HG03460 (cell line): Measurements from ENCODE around the gene SLC2A3.
"Not testable (repeated sequence)": the region's sequence is repeated elsewhere in the genome, so short reads cannot be mapped to it uniquely, and the experiment has no call there.

Experiments
- ATAC-seq: cut with Tn5 transposase; IDR thresholded peaks from one replicate; pipeline ENCODE4 v1.9.1; 2021; ENCODE audit not compliant: unreplicated experiment

SLC2A3 gene

DNA sequence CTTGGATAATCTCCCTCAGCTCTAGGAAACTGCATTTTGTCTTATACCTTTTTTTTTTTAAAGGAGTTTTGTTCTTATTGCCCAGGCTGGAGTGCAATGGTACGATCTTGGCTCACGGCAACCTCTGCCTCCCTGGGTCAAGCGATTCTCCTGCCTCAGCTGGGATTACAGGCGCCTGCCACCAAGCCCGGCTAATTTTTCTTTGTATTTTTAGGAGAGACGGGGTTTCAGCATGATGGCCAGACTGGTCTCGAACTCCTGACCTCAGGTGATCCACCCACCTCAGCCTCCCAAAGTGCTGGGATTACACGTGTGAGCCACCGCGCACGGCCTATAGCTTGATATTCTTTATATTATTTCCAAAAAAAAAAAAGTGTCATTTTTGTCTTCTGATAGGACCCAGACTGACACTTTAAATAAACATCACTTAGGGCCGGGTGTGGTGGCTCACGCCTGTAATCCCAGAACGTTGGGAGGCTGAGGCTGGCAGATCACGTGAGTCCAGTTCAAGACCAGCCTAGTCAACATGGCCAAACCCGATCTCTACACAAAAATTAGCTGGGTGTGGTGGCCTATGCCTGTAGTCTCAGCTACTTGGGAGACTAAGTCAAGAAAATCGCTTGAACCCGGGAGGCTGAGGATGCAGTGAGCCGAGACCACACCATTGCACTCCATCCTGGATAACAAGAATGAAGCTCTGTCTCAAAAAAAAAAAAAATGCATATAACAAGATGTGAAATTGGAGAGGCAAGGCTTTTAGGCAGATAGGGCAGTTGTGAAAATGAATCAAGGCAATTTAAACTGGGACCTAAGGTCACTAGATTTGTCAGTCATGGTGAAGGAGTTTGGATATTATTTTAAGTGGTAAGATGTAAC lies 18.4 kb downstream of the SLC2A3 start:
- no peak for ATAC-seq

DNA sequence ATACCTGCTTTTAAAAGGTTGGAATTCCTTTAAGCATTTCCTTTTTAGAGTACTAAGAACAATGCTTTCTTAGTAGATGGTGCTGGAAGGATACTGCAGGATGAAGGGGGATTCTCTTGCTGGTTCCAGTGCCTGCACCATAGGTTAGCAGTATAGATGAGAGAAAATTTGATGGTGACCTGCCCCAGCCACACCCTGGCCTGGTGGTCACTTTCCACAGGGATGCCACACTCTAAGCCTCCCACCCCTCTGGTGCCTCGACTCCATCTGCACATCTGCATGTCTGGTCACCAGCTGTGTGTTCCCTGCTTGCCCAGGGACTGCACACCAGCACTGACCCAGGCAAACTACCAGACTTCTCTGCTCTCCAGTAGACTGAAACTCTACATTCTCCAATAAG lies 19.1 kb downstream of the SLC2A3 start:
- ATAC-seq: no peak

DNA sequence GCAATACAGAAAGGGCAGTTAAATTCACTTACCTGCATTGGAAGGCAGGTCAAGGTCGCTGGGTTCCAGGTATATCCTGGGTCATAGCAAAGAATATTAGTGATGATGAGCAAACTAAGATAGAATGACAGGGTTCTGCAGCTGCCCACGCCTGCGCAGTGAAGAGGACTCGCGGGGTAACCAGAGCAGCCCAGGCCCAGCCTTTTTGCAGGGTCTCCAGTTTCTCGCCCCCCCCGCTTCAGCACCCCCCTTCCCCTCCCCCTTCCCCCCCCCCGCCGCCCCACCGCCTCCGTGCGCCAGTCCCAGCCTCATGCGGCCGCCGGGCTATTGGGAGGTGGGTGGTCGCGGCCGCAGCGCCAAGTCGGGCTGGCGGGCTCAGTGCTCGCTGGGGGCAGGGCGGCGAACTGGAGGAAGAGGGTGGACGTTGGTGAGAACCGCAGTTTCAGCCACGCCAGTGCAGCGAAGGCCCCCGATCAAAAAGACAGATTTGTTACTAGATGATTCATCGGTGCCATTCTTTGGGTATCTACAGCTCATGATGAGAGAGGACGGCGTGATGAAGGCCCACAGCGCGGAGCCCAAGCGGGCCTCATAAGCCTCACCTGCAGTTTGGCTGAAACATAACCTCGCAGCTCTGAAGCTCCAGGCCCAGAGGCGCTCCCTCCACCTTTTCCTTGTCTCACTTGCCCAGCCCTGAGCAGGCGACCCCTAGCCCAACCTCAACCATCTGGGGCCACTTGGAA lies 20.2 kb downstream of the SLC2A3 start:
- ATAC-seq: no peak

DNA sequence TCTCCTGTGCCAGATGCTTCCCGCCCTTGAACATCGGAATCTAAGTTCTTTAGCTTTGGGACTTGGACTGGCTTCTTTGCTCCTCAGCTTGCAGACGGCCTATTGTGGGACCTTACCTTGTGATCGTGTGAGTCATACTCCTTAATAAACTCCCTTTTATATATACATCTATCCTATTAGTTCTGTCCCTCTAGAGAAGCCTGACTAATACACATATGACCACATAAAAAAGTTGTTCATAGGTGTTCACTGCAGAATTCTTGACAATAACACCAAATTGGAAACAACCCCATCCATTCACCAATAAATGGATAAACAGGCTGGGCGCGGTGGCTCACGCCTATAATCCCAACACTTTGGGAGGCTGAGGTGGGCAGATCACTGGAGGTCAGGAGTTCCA lies 25.9 kb downstream of the SLC2A3 start:
- ATAC-seq: not testable (repeated sequence)

DNA sequence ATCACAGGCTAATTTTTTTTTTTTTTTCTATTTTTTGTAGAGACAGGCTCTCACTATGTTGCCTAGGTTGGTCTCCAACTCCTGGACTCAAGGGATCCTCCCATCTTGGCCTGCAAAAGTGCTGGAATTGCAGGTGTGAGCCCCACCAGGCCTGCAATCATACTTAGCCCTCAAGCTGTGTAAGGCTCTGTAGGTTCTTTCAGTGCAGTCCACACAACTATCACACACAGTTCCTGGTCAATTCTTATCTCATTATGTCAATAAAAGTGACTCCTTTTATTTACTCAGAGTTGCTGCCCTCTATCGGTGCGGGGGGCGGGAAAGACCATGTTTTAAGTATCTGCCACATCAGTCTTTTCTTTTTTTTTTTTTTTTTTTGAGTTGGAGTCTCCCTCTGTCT lies 29.0 kb downstream of the SLC2A3 start:
- no peak for ATAC-seq

DNA sequence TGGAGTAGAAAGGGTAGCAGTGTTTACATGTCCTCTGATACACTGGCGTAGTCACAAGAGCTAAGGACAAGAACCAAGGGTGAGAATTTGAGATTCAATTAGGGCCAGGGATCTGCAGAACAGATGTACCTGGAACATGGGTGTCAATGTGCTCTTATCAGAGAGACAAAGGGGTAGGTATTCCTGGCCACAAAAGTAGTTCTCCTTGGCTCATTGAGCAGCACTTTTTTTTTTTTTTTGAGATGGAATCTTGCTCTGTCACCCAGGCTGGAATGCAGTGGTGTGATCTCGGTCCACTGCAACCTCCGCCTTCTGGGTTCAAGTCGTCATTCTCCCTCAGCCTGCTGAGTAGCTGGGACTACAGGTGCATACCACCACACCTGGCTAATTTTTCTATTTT lies 29.7 kb downstream of the SLC2A3 start:
- not testable (repeated sequence) for ATAC-seq

DNA sequence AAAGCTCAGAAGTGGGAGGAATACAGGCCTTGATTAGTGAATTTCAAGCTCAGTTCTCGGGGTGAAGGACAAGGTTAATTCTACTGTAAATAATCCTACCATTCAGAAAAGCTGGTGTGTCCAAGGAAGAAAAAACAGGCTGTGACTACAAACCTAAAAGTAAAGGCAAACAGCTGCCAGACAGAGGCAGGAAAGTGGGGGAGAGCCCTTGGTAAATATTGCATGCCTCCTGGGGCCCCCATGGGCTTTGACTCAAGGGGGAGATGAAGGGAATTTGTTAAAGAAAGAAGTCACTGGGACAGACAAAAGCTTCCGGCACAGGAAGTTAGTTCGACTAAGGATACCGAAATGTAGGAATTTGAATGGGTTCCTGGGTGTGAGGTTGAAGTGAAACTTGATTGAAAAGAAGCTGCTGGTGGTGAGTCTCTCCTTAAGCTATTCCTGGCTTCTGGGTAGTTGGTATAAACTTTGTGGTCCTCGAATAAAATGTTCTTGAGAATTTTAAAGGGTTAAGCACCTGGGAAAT lies 30.3 kb downstream of the SLC2A3 start:
- ATAC-seq: not testable (repeated sequence)

DNA sequence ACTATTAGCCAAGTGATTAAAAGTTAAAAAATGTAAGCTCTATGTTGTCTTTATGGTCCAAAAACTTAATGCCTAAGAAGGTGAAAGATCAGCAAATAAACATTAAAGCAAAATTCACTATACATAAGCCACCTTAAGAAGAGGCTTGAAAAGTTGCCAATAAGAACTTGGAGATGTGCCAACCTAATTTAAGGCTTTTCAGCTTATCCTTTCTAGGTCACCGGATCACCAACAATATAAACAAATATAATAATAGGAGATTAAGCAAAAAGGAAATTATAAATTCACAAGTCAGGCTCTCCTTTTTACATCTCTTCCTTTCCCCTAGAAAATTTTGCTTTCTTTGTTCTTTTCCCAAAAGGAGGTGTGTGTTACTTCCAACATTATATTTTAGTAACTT lies 30.9 kb downstream of the SLC2A3 start:
- ATAC-seq: no peak

DNA sequence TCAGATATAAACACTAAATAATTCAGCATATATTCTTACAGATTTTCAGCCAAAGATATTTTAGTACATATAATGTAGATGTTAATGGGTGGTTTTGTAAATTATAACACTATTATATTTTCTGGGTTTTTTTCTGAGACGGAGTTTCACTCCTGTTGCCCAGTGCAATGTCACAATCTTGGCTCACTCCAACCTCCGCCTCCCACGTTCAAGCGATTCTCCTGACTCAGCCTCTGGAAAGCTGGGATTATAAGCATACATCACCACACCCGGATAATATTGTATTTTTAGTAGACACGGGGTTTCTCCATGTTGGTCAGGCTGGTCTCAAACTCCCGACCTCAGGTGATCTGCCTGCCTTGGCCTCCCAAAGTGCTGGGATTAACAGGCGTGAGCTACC lies 33.6 kb downstream of the SLC2A3 start:
- not testable (repeated sequence) for ATAC-seq

DNA sequence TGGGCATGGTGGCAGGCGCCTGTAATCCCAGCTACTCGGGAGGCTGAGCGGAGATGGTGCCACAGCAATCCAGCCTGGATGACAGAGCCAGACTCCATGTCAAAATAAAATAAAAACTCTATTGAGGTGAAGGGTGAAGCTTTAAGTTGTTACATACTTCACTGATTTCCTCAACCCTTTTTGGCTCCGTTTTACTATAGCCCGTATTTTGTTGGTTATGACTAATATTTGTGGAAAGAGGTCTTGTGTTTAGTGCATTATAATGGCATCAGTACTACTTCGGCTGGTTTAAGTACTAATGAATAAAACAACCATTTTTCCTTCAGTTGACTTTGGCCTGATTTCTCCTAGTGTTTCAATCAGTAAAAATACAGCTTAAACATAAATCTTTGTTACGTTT lies 36.2 kb downstream of the SLC2A3 start:
- ATAC-seq: no peak

DNA sequence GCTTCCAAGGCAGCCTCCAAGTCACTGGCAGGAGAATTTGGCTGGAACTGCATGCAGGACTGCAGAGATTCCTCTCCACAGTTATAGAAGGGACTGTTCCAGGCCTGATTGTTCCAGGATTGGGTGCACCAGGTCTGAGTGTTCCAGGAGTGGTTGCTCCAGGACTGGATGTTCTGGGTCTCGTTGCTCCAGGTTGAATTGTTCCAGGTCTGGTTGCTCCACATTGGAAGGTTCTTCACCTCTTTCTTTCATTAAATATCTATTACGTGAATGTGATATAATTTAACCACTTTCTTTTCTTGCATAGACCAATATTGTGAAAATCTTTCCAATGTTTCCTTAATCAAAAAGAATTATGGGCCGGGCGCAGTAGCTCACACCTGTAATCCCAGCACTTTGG lies 39.3 kb downstream of the SLC2A3 start:
- not testable (repeated sequence) for ATAC-seq

DNA sequence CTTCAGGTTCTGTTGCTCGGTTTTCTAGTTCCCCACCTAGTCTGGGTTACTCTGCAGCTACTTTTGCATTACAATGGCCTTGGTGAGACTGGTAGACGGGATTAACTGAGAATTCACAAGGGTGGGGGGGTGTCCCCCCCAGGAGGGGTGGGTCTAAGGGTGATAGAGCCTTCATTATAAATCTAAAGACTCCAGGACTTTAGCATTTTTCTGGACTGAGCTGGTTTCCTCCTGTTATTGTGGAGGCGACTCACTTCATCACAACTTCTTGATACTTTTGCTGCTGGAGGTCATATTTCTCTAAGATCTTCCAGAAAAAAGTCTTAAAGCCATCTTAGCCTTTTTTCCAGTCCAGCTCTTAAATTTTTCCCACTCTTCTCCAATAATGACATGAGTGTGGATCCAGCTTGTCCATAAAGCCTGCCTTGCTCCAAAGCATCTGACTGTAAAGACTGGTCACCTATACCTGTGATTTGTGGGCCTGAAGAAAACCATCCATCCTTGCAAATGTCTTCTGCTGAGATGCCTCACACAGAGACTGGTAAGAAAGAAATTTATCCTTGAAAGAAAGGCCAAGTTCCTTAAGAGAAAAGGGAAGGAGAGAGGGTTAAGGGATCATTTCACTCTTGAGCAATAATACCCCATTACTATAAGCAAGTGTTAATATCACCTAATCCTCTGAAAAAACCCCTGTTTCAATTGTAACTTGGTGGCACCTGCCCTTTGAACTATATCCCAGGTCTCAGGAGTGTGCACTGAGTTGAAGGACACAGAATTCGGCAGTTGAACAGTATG lies 43.6 kb downstream of the SLC2A3 start:
- ATAC-seq: no peak

DNA sequence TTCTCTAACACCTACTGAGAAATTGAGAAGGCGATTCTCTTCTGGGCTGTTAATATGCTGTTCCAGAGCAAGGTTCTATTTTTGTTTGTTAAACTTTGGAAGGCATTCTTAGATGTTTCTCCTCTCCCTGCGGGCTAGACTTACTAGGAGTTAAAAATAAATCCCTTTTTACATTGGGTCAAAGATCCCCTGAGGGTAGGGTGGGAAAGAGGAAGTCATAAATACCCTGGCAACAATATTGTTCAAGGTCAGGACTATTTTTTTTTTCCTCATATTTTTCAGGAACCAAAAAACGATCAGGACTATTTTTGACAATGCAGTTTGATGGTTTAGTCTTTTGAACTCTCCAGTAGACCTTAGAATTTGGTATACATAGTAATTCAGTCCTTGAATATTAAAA lies 51.3 kb downstream of the SLC2A3 start:
- ATAC-seq: no peak

DNA sequence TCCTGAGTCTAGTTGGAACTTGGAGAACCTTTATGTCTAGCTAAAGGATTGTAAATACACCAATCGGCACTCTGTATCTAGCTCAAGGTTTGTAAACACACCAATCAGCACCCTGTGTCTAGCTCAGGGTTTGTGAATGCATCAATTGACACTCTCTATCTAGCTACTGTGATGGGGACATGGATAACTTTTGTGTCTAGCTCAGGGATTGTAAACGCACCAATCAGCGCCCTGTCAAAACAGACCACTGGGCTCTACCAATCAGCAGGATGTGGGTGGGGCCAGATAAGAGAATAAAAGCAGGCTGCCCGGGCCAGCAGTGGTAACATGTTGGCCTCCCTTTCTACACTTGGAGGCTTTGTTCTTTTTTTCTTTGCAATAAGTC lies 54.3 kb downstream of the SLC2A3 start:
- not testable (repeated sequence) for ATAC-seq

DNA sequence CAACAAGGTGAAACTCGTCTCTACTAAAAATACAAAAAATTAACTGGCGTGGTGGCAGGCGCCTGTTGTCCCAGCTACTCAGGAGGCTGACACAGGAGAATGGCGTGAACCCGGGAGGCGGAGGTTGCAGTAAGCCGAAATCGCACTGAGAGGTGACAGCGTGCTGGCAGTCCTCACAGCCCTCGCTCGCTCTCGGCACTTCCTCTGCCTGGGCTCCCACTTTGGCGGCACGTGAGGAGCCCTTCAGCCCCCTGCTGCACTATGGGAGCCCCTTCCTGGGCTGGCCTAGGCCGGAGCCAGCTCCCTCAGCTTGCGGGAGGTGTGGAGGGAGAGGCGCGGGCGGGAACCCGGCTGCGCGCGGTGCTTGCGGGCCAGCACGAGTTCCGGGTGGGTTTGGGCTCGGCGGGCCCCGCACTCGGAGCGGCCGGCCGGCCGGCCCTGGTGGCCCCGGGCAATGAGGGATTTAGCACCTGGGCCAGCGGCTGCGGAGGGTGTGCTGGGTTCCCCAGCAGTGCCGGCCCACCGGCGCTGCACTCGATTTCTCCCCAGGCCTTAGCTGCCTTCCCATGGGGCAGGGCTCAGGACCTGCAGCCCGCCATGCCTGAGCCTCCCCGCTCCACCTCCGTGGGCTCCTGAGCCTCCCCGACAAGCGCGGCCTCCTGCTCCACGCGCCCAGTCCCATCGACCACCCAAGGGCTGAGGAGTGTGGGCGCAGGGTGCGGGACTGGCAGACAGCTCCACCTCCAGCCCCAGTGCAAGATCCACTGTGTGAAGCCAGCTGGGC lies 54.8 kb downstream of the SLC2A3 start:
- ATAC-seq: not testable (repeated sequence)

DNA sequence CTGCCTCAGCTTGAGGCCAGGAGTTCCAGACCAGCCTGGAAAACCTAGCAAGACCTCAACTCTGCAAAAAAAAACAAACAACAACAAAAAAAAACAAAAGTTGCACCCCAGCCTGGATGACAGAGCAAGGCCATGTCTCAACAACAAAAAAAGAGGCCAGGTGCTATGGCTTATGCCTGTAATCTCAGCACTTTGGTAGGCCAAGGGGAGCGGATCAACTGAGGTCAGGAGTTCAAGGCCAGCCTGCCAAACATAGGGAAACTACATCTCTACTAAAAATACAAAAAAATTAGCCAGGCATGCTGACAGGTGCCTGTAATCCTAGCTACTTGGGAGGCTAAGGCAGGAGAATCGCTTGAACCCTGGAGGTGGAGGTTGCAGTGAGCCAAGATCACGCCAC lies 56.7 kb downstream of the SLC2A3 start:
- no peak for ATAC-seq

DNA sequence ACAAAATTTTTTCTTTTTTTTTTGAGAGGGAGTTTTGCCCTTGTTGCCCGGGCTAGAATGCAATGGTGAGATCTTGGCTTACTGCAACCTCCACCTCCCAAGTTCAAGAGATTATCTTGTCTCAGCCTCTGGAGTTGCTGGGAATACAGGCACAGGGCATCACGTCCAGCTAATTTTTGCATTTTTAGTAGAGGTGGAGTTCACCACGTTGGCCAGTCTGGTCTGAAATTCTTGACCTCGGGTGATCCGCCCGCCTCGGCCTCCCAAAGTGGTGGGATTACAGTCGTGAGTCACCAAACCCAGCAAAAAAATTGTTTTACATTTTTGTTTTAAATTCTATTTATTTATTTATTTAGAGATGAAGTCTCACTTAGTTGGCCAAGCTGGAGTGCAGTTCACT lies 58.6 kb downstream of the SLC2A3 start:
- no peak for ATAC-seq

DNA sequence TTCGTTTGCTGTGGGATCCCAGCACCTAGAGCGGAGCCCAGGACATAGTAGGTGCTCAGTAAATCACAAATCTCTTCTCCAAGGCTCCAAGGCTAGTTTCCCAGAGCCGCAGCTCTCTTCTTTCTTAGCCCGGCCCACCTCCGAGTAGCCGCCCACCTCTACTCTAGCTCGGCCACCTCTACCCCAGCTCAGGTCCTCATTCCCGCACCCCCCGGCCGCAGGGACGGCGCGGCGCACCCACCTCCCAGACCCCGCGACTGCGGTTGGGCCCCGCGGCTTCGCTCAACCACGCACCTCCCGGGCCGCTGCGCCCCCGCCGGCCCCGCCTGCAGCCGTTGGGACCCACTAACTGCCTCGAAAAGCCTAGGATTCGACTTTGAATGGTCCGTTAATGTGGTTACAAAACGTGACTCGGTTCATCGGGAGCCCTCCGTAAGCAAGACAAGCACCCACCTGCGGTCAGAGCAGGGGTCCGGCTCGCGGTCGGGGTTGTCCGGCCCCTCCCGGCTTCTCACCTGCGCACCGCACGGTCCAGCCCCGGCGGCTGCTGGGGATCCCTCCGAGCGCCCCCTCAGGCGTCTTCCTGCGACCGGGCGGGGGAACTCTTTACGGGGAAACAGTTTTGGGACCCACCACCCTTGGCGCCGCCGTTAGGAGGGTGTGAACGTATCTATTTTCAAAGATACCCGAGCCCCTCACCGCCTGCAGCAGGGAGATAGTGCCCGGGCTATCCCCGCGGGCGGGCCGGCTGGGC lies 63.2 kb downstream of the SLC2A3 start, which contains the start of gene SLC2A14:
SLC2A14 (minus strand) TSS at position 350 of the 754 bp plus-strand sequence. CDS start 3,035 bp downstream, outside the sequence.
- no peak for ATAC-seq

DNA sequence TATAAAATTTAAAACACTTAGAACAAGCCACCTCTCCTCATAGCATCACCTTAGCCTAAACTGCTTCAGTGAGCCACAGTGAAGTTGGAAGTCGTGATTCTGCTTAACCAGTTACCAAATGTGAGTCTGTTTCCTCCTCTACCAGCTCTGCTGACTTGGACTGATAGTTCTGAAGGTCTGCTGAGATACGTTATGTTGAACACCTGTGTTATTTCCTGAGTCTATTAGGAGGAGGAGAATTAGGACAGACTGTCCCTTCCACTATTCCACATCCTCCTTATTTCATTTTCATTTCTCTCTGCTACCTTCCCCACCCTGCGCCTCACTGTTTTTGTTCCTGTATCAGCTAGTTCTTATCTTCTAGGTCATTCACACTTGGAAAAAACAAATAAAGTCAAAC lies 65.7 kb downstream of the SLC2A3 start:
- no peak for ATAC-seq
